Suppressor macrophage treated with lipopolysaccharide for 4 hours (primary cell): ENCODE measurements around the gene USP9X.
"Not testable (repeated sequence)": the region's sequence is repeated elsewhere in the genome, so short reads cannot be mapped to it uniquely, and the experiment has no call there.

Experiments used
- DNase-seq: peaks from one replicate; pipeline ENCODE4 v3.0.0-alpha.2; 2020

The USP9X gene, protein sequence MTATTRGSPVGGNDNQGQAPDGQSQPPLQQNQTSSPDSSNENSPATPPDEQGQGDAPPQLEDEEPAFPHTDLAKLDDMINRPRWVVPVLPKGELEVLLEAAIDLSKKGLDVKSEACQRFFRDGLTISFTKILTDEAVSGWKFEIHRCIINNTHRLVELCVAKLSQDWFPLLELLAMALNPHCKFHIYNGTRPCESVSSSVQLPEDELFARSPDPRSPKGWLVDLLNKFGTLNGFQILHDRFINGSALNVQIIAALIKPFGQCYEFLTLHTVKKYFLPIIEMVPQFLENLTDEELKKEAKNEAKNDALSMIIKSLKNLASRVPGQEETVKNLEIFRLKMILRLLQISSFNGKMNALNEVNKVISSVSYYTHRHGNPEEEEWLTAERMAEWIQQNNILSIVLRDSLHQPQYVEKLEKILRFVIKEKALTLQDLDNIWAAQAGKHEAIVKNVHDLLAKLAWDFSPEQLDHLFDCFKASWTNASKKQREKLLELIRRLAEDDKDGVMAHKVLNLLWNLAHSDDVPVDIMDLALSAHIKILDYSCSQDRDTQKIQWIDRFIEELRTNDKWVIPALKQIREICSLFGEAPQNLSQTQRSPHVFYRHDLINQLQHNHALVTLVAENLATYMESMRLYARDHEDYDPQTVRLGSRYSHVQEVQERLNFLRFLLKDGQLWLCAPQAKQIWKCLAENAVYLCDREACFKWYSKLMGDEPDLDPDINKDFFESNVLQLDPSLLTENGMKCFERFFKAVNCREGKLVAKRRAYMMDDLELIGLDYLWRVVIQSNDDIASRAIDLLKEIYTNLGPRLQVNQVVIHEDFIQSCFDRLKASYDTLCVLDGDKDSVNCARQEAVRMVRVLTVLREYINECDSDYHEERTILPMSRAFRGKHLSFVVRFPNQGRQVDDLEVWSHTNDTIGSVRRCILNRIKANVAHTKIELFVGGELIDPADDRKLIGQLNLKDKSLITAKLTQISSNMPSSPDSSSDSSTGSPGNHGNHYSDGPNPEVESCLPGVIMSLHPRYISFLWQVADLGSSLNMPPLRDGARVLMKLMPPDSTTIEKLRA (N-terminal part only)

DNA sequence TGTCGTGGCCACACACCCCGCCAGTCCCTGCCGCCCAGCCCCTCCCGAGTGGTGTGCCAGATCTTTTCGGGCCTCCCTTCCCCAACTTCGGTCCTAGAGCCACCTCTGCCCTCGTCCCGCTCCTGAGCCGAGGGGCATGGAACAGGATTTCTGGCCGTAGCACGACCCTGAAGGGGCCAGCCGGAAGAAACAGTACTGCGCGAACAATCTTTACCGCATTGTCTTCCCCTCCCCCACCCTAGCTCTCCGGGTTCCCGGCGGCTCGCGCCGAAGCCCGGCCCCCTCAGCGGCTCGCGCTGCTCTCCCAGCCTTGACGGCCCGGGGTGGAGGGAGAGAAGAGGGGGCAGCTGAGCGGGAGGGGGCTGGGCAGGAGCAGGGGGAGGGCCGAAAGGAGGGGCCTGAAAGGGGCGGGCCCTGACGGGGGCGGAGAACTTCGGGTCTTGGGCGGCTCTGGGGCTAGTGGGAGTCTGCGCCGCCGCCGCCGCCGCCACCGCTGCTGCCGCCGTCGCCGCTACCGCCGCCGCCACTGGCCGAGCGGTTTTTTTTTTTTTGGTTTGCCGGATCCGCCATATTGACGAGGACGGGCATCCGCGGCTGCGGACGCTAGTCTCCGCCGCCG, at the start of gene USP9X:
TSS of gene USP9X (plus strand) at position 553 of the 619 bp plus-strand sequence. CDS start 38,184 bp downstream, outside the sequence.
- peak; percentile 90 for DNase-seq

DNA sequence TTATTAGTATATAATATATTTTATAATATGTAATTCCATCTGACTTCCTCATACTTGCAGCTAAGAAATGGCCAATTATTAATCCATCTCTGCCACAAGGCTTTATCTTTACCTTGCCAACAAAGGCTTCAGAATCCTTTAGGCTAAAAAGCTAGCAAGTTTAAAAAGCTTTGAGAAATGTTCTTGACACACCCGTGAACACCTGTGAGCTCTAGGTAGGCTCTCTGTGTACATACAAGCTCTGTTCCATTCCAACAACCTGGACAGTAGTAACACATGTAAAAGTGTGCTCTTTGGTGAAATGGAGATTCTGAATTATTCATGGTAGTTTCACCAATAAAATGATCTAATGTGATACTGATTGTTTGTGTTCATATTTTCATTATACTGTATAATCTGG, 49.7 kb upstream of the USP9X start:
- no peak for DNase-seq

DNA sequence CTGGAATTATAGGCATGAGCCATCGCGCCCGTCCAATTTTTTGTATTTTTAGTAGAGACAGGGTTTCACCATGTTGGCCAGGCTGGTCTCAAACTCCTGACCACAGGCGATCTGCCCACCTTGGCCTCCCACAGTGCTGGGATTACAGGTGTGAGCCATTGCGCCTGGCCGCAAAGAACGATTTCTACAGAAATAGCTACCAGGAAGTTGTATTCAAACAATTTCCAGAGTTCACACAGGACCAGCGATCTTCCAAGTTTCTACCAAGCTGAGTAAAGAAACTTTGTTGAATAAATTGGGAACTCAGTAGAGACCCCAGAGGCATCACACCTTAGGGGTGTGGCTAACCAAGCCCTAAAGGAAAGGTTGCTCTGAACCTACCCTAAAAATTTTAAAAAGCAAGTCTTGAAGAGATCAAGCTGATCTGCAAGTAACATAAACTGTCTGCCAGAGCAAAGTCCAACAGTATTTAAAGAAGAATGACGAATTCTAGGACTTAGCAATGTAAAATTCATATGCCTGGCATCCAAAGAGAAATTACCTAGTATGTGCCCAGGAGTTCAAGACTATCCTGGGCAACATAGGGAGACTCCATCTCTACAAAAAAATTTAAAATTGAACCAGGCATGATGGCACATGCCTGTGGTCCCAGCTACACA, 48.4 kb upstream of the USP9X start:
- no peak for DNase-seq

DNA sequence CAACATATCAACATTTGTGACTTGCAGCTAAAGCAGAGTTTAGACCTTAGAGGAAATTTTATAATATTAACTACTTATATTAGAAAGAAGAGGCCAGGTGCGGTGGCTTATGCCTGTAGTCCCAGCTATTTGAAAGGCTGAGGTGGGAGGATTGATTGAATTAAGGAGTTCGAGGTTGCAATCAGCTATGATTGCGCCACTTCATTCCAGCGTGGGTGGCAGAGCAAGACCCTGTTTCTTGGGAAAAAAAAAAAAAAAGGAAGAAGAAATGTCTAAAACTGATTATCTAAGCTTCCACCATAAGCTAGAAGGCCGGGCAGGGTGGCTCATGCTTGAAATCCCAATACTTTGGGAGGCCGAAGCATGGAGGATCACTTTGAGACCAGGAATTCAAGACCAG, 42.0 kb upstream of the USP9X start:
- no peak for DNase-seq

DNA sequence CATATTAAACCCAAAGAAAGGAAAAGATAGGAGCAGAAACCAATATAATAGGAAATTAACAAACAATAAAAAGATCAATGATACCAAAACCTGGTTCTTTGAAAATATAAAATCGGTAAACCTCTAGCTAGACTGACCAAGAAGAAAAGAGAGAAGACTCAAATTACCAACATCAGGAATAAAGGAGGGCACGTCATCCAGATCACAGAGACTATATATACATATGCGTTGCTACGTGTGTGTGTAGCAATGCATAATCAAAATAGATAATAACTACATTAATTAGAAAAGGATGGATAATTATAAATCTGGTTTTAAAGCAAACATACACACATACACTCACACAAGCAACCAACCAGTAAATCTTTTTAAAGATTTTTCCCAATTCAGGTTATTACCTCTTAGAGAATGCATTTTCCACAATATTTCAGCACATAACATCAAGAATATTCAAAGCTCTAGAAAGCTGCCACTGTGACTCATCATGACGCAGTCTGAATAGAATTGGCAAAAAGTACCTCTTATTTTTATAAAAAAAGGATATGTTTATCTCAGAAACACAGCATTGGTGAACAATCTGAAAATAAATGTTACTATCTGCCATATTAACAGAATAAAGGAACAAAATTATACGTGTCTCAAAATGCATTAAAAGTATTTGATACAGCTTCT, 41.4 kb upstream of the USP9X start:
- DNase-seq, result no peak

DNA sequence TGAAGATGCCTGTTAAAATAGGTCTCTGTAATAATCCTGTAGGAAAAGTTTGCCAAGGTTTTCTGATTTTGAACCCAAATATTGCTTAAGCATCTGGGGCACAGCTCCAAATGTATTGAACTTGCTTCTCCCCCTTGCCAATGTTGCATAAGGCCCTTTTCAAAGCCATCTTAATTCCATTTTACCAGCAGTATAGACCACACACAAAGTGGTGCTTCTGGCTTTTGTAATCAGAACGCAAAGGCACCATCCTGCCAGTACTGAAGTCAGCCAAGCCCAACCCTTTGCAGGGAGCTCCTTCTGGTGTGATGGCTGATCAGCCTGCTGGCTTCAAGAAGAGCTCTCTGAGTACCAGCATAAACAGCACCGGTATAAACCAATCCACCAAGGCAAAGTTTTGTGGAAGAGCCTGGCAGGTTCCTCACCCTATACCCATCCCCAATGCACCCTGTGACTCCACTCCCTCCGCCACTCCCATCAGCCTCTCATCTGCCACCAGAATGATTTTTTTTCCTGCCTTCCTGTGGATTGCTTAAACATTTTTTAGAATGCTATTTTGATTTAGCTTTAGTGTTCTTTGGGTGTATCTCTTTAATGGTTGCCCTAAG, 39.2 kb upstream of the USP9X start:
- no peak for DNase-seq

DNA sequence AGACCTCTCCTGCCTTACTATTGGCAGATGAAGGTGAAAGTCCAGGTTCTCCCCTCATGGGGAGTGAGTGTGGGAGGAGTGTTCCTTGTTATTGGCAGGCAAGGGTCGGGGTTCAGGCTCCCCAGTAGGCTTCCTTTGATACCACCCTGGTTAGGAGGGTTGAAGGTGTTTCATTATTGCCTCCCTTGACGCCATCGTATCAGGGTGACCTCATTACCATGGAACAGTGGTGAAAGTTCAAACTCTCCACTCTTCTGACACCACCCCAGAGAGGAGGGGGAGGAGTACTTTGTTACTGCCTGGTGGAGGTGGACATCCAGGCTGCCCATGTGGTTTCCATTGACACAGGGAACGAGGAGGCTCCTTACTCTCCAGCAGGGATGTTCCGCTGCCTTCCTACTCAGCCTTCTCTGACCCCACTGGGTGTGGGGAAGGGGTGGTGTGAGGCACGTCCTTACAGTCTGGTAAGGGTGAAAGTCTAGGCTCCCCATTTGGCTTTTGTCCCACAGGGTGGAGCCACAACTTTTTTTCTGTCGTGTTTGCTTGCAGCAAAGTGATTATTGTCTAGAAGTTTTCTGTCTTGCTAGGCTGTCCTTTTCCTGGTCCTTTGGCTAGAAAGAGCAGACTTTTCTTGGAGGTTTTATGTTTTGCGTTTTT, 37.2 kb upstream of the USP9X start:
- no peak for DNase-seq

DNA sequence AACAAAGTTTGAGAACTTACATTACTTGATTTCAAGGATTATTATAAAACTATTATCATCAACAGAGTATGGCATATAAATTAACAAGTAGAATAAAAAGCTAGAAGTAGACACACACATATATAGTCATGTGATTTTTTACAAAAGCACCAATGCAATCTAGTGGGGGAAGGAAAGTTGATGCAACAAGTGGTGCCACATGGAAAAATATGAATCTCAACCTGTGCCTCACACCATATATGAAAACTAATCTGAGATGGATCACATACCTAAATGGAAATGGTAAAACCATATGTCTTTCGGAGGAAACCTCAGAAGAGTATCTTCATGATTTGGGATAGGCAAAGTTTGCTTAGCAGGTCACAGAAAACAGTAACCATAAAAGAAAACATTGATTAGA, 34.9 kb upstream of the USP9X start:
- no peak for DNase-seq

DNA sequence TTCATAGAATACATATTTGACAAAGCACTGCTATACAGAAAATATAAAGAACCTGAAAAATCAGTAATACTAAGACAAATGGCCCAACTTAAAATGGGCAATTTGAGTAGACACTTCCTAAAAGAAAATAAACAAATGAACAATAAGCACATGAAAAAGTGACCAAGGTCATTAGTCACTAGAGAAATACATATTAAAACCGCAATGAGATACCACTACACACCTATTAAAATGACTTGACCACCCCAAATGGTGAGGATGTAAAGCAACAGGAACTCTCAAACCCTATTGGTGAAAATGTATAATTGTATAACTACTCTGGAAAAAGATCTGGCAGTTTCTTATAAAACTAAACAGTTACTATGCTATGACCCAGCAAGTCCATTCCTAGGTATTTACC, 34.0 kb upstream of the USP9X start:
- no peak for DNase-seq

DNA sequence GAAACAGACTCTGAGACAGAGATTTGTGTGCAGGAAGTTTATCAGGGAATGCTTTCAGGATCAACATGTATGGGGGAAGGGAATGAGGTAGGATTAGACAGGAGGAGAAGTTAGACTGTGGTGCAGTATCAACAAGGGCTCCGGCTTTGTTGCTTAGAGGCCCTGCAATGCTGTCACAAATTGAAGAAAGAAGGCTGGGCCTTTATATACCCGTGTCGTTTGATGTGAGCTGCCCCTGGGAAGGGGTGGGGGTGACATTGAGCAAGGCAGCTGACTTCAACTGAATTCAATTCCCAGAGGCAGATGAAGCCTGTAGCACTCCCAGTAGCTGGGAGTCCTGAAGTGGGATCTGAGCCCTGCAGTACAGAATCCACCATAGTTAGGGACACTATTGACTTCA, 29.5 kb upstream of the USP9X start:
- no peak for DNase-seq

DNA sequence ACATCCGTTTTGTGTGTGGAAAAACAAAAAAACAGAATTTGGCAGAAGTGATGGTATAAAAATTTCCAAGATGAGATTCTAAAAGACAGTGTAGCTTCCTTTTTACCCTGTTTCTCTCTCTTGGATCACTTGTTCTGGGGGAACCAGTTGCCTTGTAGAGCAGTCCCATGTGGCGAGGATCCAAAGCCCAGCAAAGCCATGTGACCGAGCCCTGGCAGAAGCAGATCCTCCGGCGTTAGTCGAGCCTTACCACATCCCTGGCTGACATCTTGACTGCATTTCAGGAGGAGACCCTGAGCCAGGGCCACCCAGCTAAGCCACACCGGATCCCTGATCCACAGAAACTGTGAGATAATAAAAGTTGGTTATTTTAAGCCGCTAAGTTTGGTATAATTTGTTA, 22.0 kb upstream of the USP9X start:
- not testable (repeated sequence) for DNase-seq

DNA sequence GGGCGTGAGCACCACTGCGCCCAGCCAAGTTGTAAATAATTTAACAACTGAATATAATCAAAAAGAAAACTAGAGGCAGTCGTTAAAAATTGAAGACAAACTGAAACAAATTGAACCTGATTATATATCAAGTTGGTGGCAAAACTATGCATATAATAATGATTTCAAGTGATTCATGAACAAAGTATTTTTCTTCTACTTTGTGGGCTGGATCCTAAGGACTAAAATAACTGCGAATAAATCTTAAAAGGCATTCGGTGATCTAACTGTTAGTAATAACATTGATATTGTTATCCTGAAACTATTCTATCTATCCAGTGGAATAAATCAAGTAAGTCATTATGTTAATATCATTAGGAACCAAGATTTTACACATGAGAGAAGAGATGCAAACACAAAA, 21.2 kb upstream of the USP9X start:
- no peak for DNase-seq

DNA sequence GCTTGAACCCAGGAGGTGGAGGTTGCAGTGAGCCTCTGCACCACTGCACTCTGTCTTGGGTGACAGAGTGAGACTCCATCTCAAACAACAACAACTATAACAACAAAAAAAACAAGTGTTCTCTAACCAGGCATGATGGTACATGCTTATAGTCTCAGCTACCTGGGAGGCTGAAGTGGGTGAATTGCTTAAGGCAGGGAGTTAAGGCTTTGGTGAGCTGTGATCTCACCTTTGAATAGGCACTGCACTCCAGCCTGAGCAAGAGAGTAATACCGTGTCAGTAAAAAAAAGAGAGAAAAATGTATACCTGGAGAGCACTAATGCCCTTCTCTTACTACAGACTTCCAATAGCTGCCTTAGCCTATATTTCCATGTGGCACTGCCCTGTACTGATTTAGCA, 18.9 kb upstream of the USP9X start:
- DNase-seq, result no peak

DNA sequence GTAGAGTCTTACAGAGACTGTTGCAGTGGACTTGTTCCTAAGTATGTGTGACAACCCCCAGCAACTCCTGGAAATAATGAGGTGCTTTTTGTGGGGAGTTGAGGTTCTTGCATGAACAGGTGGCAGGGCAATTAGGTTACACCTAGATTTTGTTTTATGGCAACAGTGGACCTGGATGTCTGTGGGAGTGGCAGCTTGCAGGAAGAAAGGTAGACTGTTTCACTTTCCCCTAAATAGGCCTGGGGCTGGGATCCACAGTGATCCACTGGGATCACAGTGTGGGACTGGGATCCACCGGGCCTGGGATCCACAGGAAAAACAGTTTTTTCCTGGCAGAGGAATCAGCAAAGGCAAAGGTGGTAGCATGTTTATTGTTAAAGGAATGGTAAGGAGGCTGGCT, 18.3 kb upstream of the USP9X start:
- no peak for DNase-seq

DNA sequence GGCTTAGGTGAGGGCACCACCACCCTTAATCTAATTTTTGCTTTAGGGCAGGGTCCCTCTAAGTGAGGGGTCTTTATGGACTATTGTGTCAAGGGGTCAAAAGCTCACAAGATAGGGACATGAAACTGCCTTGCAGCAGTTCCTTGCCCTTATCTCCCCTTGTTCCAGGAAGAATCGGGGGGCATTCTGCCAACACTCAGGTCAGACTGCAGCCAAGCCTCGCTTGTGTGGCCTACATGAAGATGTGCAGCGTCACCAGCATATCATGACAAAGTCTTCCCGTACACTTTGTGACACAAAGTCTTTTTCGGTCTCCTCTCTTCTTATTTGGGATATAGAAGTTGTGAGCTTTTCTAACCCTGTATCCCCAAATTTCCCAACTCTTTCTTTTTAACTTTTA, 17.5 kb upstream of the USP9X start:
- DNase-seq, result no peak

DNA sequence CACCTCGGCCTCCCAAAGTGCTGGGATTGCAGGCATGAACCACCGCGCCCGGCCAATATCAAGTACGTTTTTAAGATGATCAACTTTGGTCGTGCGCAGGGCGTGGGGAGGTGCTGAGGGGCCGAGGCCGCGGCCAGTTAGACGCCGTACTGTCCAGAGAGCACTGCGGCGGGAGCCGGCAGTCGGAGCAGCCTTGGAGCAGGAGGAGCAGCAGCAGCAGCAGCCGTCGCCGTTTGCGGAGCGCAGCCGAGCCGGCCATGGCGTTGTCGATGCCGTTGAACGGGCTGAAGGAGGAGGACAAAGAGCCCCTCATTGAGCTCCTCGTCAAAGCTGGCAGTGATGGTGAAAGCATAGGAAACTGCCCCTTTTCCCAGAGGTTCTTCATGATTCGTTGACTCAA, 8.5 kb upstream of the USP9X start:
- DNase-seq, result no peak

DNA sequence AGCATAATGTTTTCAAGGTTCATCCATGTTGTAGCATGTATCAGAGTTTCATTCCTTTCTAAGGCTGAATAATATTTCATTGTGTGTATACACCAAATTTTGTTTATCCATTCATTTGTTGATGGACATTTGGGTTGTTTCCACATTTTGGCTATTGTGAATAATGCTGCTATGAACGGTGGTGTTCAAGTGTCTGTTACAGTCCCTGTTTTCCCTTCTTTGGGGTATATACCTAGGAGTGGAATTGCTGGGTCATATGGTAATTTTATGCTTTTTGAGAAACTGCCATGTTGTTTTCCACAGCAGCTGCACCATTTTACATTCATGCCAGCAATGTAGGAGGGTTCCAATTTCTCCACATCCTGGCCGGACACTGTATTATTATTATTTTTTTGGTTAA, 3.4 kb upstream of the USP9X start:
- no peak for DNase-seq

DNA sequence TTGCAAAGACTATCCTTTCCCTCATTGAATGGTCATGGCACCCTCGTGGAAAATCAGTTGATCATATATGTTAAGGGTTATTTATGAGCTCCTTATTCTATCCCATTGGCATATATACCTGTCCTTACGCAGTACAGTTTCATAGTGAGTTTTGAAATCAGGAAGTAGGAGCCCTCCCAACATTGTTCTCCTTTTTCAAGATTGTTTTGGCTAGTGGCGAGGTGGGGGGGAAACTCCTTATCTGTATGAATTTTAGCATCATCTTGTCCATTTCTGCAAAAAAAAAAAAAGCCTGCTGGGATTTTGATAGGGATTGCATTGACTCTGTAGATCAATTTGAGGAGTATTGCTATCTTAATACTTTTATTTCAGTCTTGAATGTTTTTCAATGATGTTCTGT, 2.5 kb upstream of the USP9X start:
- DNase-seq, result no peak

DNA sequence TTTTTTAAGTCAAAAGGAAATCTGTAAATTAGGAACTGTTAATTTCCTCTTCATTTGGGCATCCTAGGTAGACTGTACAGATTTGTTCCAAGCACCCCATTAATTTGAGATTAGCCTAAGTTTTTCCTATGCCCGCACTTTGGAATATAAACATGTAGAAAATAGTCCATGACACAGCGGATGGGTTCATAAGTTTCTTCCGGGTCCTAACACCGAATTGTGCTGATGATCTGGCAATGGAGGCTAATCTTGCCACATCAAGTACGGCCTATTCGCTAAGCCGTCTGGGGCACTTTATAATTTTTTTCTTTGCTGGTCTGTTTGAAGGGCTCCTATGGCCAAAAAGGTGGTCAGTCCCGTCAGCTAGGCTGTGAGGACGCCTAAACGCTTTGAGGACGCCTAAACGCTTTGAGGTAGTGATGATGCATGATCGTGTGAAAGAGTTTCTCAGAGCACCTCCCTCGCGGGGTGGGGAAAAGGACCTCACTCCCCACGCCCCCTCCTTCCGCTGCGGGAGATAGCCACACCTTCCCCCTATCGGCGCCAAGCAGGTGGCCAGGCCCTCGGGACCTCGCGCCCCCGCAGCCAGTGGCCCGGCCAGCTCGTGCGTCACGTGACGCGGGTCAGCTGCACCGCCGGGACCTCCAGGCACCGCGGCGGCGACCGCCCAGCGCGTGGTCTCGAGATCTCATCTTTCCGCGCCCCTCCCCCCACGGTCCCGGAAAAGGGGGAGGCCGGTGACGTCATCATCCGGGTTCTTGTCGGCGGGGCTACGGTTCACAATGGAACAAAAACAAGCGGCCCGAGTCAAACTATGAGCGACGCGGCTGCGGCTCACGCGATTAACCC, 977 bp upstream of the USP9X start:
- DNase-seq, result peak; percentile 94

DNA sequence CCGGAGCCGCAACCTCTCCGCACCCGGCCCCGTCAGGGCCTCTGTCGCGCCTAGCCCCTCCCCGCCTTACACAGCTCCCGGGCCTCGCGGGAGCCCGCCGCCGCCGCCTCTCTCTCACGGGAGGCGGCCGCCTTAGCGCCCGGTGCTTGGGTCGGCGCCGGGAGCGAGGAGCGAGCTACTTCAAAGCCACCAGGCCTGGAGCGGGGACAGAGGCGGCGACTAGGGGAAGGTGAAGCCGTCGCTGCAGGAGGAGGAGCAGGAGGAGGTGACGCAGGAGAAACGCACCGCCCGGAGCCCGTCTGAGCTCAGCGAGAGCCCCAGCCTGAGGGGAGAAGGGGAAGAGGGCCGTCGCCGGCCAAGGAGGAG, 250 bp downstream of the USP9X start:
- DNase-seq, result peak; percentile 66
